GM19372 (cell line): ENCODE measurements around the gene TMEM63A.

Experiments used
- ATAC-seq: cut with Tn5 transposase; IDR thresholded peaks from one replicate; pipeline ENCODE4 v1.9.1; 2021; ENCODE audit warnings: mild to moderate bottlenecking, low read depth, moderate library complexity; ENCODE audit not compliant: unreplicated experiment

The TMEM63A gene

GRCh38 chr1:225887030-225887314, 4.8 kb upstream of the TMEM63A start:
- ATAC-seq = no peak

GRCh38 chr1:225886159-225887029, 4.2 kb upstream of the TMEM63A start:
- no peak for ATAC-seq

- ATAC-seq = no peak
Measured at GRCh38 chr1:225885336-225885735, 3.2 kb upstream of the TMEM63A start.

GRCh38 chr1:225883616-225884265, 1.6 kb upstream of the TMEM63A start:
- no peak for ATAC-seq

GRCh38 chr1:225882694-225883615, 775 bp upstream of the TMEM63A start:
- peak; percentile 34 for ATAC-seq

- no peak for ATAC-seq
Measured at GRCh38 chr1:225881081-225881958, 860 bp downstream of the TMEM63A start.

GRCh38 chr1:225880636-225881035, 1.5 kb downstream of the TMEM63A start:
- ATAC-seq = no peak

GRCh38 chr1:225880222-225880588, 2.0 kb downstream of the TMEM63A start:
- no peak for ATAC-seq

- ATAC-seq = no peak
Measured at GRCh38 chr1:225879521-225880221, 2.5 kb downstream of the TMEM63A start.

GRCh38 chr1:225878282-225878681, 3.9 kb downstream of the TMEM63A start:
- no peak for ATAC-seq

- ATAC-seq = no peak
Measured at GRCh38 chr1:225877580-225877979, 4.6 kb downstream of the TMEM63A start.

GRCh38 chr1:225876900-225877510, 5.2 kb downstream of the TMEM63A start:
- no peak for ATAC-seq

GRCh38 chr1:225875044-225875815, 7.0 kb downstream of the TMEM63A start:
- no peak for ATAC-seq

GRCh38 chr1:225874431-225874830, 7.7 kb downstream of the TMEM63A start:
- ATAC-seq = no peak

GRCh38 chr1:225873281-225873850, 8.8 kb downstream of the TMEM63A start:
- no peak for ATAC-seq

- ATAC-seq = no peak
Measured at GRCh38 chr1:225872075-225872430, 10.1 kb downstream of the TMEM63A start.

- ATAC-seq = no peak
Measured at GRCh38 chr1:225871359-225872074, 10.7 kb downstream of the TMEM63A start.

- ATAC-seq = no peak
Measured at GRCh38 chr1:225870911-225871310, 11.3 kb downstream of the TMEM63A start.
